Neural progenitor cell (in vitro differentiated cells): ENCODE results near the gene NRN1L.

Experiments used
- CTCF ChIP-seq: fragments of 200-600 bp; sonication (generic); IDR thresholded peaks from 2 replicates; pipeline ENCODE4 v1.5.1; 2017; ENCODE audit warnings: antibody characterized with exemption, mild to moderate bottlenecking
- EZH2 ChIP-seq: fragments of 200-600 bp; sonication (generic); IDR thresholded peaks from 2 replicates; pipeline ENCODE4 v1.6.1; 2017; ENCODE audit warnings: antibody characterized with exemption, mild to moderate bottlenecking, moderate library complexity

DNA sequence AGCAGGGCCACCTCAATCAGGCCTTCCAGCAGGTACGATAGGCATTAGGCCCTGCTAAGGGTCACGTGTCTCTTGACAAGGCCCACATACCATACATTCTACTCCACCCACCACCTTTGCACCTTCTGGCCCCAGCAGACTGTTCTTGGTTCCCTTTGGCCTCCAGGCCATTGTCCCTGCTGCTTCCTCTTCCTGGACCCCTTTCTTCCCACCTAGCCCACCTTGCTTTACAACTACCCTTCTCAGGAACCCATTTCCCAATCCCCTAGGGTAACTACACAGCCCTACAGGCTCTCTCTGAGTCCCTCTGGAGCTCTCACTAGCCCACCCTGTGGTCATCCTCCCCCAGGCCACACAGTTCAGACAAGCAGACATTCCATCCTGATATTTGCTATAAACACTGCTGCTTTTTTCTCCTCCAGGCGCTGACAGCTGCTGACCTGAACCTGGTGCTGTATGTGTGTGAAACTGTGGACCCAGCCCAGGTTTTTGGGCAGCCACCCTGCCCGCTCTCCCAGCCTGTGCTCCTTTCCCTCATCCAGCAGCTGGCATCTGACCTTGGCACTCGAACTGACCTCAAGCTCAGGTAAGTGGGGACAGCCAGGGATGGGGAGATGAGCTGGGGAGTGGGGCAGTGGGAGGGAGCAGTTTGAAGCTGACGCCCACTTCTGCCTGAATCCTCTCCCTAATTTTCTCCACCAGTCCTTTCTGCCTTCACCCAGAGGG, 1.4 kb upstream of the NRN1L start:
- TF ChIP-seq CTCF (no peak), EZH2 (no peak)
